ENCODE data around the gene ELOVL1.

- TF ChIP-seq CTCF (conservative IDR thresholded peaks at IDR 0.05; ENCODE audit: low read depth, low read length) (no peak), EZH2 (IDR thresholded peaks at IDR 0.05; ENCODE audit: low read length, unreplicated experiment) (no peak)
These were observed 48.1 kb upstream of the ELOVL1 start for GRCh38 chr1:43415901-43416300.
